ENCODE results near the gene ZMYND11. TPM values are rescaled to one million over a fixed set of nuclear protein-coding genes. Genes with fewer than 3 reads are reported as not detected.

ZMYND11 gene
- 10 to 100 TPM; 34.1 to 48.5 TPM for total RNA-seq

DNA sequence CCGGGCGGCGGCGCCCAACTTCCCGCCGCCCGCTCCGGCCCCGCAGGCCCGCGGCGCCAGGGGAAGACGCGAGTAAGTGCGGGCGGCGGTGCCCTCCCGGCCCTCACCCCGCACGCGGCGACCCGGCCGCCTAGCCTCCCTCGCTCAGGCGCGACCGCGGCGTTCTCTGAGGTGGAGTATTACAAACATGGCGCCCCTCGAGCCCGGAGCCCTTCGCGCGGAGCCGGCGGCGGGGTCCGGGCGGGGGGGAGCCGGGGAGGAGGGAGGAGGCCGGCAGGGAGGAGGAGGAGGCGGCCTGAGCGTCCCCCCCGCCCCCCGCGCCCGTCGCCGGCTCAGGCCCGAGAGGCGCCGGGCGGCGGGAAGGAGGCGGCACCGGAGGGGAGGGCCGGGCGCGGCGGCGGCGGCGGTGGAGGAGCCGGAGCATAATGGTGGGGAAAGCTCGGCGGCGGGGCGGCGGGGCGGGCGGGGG is at the start of gene ZMYND11:
Gene ZMYND11, plus strand, starts transcription at position 324 of the 469 bp plus-strand sequence. CDS start 44,558 bp downstream, outside the sequence.
- intact Hi-C loops (cut with DNase I) = no loop called here
- H3K4me1 ChIP-seq = no peaks in the 10 kb centered on the region
- TF ChIP-seq, protein P1, sequence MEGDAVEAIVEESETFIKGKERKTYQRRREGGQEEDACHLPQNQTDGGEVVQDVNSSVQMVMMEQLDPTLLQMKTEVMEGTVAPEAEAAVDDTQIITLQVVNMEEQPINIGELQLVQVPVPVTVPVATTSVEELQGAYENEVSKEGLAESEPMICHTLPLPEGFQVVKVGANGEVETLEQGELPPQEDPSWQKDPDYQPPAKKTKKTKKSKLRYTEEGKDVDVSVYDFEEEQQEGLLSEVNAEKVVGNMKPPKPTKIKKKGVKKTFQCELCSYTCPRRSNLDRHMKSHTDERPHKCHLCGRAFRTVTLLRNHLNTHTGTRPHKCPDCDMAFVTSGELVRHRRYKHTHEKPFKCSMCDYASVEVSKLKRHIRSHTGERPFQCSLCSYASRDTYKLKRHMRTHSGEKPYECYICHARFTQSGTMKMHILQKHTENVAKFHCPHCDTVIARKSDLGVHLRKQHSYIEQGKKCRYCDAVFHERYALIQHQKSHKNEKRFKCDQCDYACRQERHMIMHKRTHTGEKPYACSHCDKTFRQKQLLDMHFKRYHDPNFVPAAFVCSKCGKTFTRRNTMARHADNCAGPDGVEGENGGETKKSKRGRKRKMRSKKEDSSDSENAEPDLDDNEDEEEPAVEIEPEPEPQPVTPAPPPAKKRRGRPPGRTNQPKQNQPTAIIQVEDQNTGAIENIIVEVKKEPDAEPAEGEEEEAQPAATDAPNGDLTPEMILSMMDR (IDR thresholded peaks at IDR 0.05) = no peak

DNA sequence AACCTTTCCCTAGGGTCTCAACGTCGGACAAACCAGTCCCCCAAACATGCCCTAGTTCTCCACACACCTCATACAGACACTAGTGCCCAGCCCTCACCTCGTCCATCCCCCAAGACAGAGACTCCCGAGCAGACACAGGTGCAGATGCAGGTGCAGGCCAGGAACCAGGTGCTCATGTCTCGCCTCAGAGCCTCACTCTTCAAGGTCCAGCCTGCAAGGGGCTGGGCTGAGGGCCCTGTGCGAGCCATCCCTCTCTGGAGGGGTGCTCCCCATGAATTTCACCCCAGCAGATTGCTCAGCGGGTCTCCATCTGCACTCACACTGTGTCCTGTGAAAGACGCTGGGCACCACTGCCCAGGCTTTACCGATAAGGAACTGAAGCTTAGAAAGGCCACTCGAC is 49.2 kb upstream of the ZMYND11 start:
- Histone ChIP-seq H3K36me3 (no peaks in the 10 kb centered on the region), H3K4me3 (no peak overlapping the region), H3K27ac (no peak overlapping the region), H3K27me3 (no peaks in the 10 kb centered on the region), H3K4me1 (no peaks in the 10 kb centered on the region), H3K9ac (ENCODE audit: low read depth in 2 of 2, low read length in 2 of 2) (no peak overlapping the region), H3K9me3 (no peaks in the 10 kb centered on the region)
- DNase-seq = no peak
- TF ChIP-seq, protein P1 (IDR thresholded peaks at IDR 0.05) = no peak
- intact Hi-C loops (cut with DNase I) = no loop called here

More for the DNA sequence above, at the start of gene ZMYND11:
- H3K9me3 ChIP-seq = no peaks in the 10 kb centered on the region
- peak; percentile 60 for DNase-seq
- peak within 1 kb of the TSS; percentile 92 for H3K27ac ChIP-seq
- H3K36me3 ChIP-seq = no peaks in the 10 kb centered on the region
- H3K27me3 ChIP-seq = no peaks in the 10 kb centered on the region
- peak within 1 kb of the TSS; percentile 74 for H3K4me3 ChIP-seq
- H3K9ac ChIP-seq (ENCODE audit: low read depth in 2 of 2, low read length in 2 of 2) = peak within 1 kb of the TSS; percentile 84 to 94

DNA sequence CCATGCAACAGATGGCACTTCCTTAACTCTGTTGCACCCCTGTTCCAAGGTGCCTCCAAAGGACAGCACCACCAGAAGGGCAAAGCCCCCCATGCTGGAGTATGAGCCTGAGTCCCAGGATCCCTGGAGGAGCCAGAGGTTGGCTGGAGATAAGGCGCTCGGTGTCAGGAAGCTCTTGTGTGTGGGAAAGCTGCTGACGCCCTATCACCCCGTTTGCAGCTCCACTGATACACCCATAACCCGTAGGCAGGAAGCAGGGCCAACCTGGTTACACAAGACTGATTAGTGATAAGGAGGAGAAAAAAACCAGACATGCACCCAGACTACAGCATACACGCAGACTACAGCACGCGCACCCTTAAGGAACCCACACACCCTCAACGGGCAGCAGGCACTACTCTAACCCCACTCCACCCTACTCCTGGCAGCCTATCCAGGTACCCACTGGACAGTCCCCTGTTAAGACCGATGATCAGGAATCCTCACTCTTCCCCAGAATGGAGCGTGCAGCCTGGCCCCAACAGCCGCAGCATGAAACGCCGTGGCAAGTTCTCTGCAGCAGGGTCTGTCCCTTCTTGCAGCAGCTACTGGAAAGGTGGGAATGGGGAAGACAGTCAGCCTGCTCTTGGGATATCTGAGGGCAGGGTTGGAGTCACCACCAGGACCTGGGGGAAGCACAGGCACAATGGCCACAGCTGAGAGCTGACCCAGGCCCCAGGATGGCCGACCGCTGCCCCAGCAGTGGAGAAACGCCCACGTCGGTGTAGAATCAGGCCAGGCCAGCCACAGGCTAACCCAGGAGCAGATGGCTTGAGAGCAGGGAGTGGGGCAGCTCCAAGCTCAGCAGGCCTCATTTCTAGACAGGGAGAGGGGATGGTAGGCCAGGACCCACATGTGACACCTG is 47.8 kb upstream of the ZMYND11 start:
- Histone ChIP-seq H3K9me3 (no peaks in the 10 kb centered on the region), H3K4me1 (no peaks in the 10 kb centered on the region), H3K9ac (ENCODE audit: low read depth in 2 of 2, low read length in 2 of 2) (no peak overlapping the region), H3K36me3 (no peaks in the 10 kb centered on the region), H3K4me3 (no peak overlapping the region), H3K27ac (no peak overlapping the region), H3K27me3 (no peaks in the 10 kb centered on the region)
- TF ChIP-seq, protein P1 (IDR thresholded peaks at IDR 0.05) = no peak
- no peak for DNase-seq
- intact Hi-C loops (cut with DNase I) = no loop called here

DNA sequence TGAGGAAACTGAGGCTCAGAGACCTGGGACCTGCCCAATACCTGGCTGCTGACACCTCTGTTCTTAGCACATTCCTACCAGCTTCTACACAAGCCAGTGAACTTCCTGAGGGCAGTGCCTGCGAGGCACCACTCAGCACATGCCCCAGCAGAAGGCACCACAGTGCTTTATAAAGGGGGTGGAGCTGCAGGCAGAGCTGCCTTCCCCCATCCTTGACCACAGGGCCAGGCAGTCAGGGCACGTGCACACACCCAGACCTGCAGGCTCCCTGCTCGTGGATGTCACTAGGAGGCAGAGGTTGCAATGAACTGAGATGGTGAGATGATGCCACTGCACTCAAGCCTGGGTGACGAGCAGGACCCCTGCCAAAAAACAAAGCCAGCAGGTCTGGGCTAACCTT is 47.0 kb upstream of the ZMYND11 start:
- TF ChIP-seq, protein P1 (IDR thresholded peaks at IDR 0.05) = no peak
- Histone ChIP-seq H3K9ac (ENCODE audit: low read depth in 2 of 2, low read length in 2 of 2) (no peak overlapping the region), H3K4me3 (no peak overlapping the region), H3K27me3 (no peaks in the 10 kb centered on the region), H3K27ac (no peak overlapping the region), H3K36me3 (no peaks in the 10 kb centered on the region), H3K4me1 (no peaks in the 10 kb centered on the region), H3K9me3 (no peaks in the 10 kb centered on the region)
- intact Hi-C loops (cut with DNase I) = no loop called here
- no peak for DNase-seq

DNA sequence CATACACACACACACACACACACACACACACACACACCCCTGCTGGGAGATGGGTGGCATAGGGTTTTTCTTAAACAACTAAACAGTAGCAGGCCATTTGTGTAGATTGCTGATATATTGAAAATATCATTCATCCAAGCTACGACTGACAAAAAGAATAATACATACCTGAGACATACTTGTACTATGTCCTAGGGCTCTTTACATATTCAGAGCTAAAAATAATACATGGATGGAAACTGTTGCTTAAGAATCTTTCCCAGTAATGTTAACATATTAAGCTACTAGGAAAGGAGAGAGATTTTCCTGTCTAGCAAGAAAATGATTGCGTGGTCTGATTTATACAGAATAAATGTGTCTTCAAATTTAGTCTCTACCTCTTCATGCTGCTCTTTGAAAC is 46.0 kb upstream of the ZMYND11 start:
- Histone ChIP-seq H3K27ac (no peak overlapping the region), H3K9ac (ENCODE audit: low read depth in 2 of 2, low read length in 2 of 2) (no peak overlapping the region), H3K4me1 (no peaks in the 10 kb centered on the region), H3K36me3 (no peaks in the 10 kb centered on the region), H3K27me3 (no peaks in the 10 kb centered on the region), H3K4me3 (no peak overlapping the region), H3K9me3 (no peaks in the 10 kb centered on the region)
- TF ChIP-seq, protein P1 (IDR thresholded peaks at IDR 0.05) = no peak
- intact Hi-C loops (cut with DNase I) = no loop called here
- DNase-seq = no peak
